ENCODE data around the gene LMBR1.
"Not testable (repeated sequence)": the region's sequence is repeated elsewhere in the genome, so short reads cannot be mapped to it uniquely, and the experiment has no call there.

Gene LMBR1

GRCh38 chr7:156903232-156903909, 10.4 kb upstream of the LMBR1 start:
- no peak overlapping the region for H2AK5ac ChIP-seq (ENCODE audit: low read depth, low read length)
- no peak overlapping the region for H2BK120ac ChIP-seq (ENCODE audit: low read depth, low read length)
- H3K27me3 ChIP-seq (ENCODE audit: control insufficient read depth in 3 of 3, insufficient read depth in 3 of 3, low read depth in 1 of 3, low read length in 3 of 3): no peaks in the 10 kb centered on the region
- no peak overlapping the region for H3K4me3 ChIP-seq (ENCODE audit: low read length in 2 of 2)
- no peak overlapping the region for H2BK12ac ChIP-seq (ENCODE audit: low read length)
- H2BK5ac ChIP-seq (ENCODE audit: low read length): no peak overlapping the region
- WGBS, 2 donors (ENCODE audit: extremely low coverage in 2 of 2, insufficient read length in 2 of 2, insufficient replicate concordance in 1 of 2): no CpG with 5 or more reads among the region's 10 CpGs
- H2AFZ ChIP-seq (ENCODE audit: low read length): no peak overlapping the region
- no peak overlapping the region for H4K8ac ChIP-seq (ENCODE audit: low read depth, low read length)
- H2BK15ac ChIP-seq (ENCODE audit: low read length): no peak overlapping the region
- H3K79me1 ChIP-seq (ENCODE audit: low read depth, low read length): no peaks in the 10 kb centered on the region
- no peak overlapping the region for H4K91ac ChIP-seq (ENCODE audit: low read depth, low read length, poor library complexity)
- H3K14ac ChIP-seq (ENCODE audit: low read length): no peak overlapping the region
- H3K36me3 ChIP-seq (replicated peaks in 1 of 2; ENCODE audit: control insufficient read depth in 2 of 2, insufficient read depth in 2 of 2, low read length in 2 of 2): no peaks in the 10 kb centered on the region
- no peaks in the 10 kb centered on the region for H3K4me1 ChIP-seq (ENCODE audit: control insufficient read depth in 2 of 2, insufficient read depth in 1 of 2, low read depth in 1 of 2, low read length in 2 of 2)
- H3K23ac ChIP-seq (ENCODE audit: low read depth, low read length, poor library complexity): no peak overlapping the region
- no peaks in the 10 kb centered on the region for H3K9me3 ChIP-seq (replicated peaks in 1 of 2; ENCODE audit: control insufficient read depth in 2 of 2, insufficient read depth in 1 of 2, low read depth in 1 of 2, low read length in 2 of 2)
- DNase-seq (ENCODE audit: low spot score): no peak
- H3K9ac ChIP-seq (ENCODE audit: low read depth, low read length, poor library complexity): no peak overlapping the region
- no peak overlapping the region for H3K4me2 ChIP-seq (ENCODE audit: insufficient read depth, low read length, poor library complexity, severe bottlenecking)
- no peak overlapping the region for H3K18ac ChIP-seq (ENCODE audit: low read length)
- no peak overlapping the region for H3K4ac ChIP-seq (ENCODE audit: low read length)
- H3K27ac ChIP-seq (replicated peaks; ENCODE audit: low read length): no peak overlapping the region

GRCh38 chr7:156900093-156900492, 7.1 kb upstream of the LMBR1 start:
- not testable (repeated sequence) for H3K4ac ChIP-seq (ENCODE audit: low read length); H2BK120ac ChIP-seq (ENCODE audit: low read depth, low read length); H2AFZ ChIP-seq (ENCODE audit: low read length); H4K91ac ChIP-seq (ENCODE audit: low read depth, low read length, poor library complexity); DNase-seq (ENCODE audit: low spot score); H2BK15ac ChIP-seq (ENCODE audit: low read length); H2AK5ac ChIP-seq (ENCODE audit: low read depth, low read length); H3K36me3 ChIP-seq (replicated peaks in 1 of 2; ENCODE audit: control insufficient read depth in 2 of 2, insufficient read depth in 2 of 2, low read length in 2 of 2); H3K23ac ChIP-seq (ENCODE audit: low read depth, low read length, poor library complexity); H3K4me2 ChIP-seq (ENCODE audit: insufficient read depth, low read length, poor library complexity, severe bottlenecking); H3K14ac ChIP-seq (ENCODE audit: low read length); H2BK12ac ChIP-seq (ENCODE audit: low read length); H4K8ac ChIP-seq (ENCODE audit: low read depth, low read length); H3K4me3 ChIP-seq (ENCODE audit: low read length in 2 of 2); H3K9ac ChIP-seq (ENCODE audit: low read depth, low read length, poor library complexity); H3K27me3 ChIP-seq (ENCODE audit: control insufficient read depth in 3 of 3, insufficient read depth in 3 of 3, low read depth in 1 of 3, low read length in 3 of 3); H2BK5ac ChIP-seq (ENCODE audit: low read length); H3K9me3 ChIP-seq (replicated peaks in 1 of 2; ENCODE audit: control insufficient read depth in 2 of 2, insufficient read depth in 1 of 2, low read depth in 1 of 2, low read length in 2 of 2); H3K79me1 ChIP-seq (ENCODE audit: low read depth, low read length); H3K18ac ChIP-seq (ENCODE audit: low read length); H3K27ac ChIP-seq (replicated peaks; ENCODE audit: low read length); H3K4me1 ChIP-seq (ENCODE audit: control insufficient read depth in 2 of 2, insufficient read depth in 1 of 2, low read depth in 1 of 2, low read length in 2 of 2)
- no CpG with 5 or more reads among the region's 9 CpGs for WGBS, 2 donors (ENCODE audit: extremely low coverage in 2 of 2, insufficient read length in 2 of 2, insufficient replicate concordance in 1 of 2)

- DNase-seq (ENCODE audit: low spot score): no peak
- Histone ChIP-seq H3K36me3 (replicated peaks in 1 of 2; ENCODE audit: control insufficient read depth in 2 of 2, insufficient read depth in 2 of 2, low read length in 2 of 2) (no peaks in the 10 kb centered on the region), H3K4ac (ENCODE audit: low read length) (no peak overlapping the region), H3K9me3 (replicated peaks in 1 of 2; ENCODE audit: control insufficient read depth in 2 of 2, insufficient read depth in 1 of 2, low read depth in 1 of 2, low read length in 2 of 2) (no peaks in the 10 kb centered on the region), H3K14ac (ENCODE audit: low read length) (no peak overlapping the region), H3K4me1 (ENCODE audit: control insufficient read depth in 2 of 2, insufficient read depth in 1 of 2, low read depth in 1 of 2, low read length in 2 of 2) (no peaks in the 10 kb centered on the region), H3K9ac (ENCODE audit: low read depth, low read length, poor library complexity) (no peak overlapping the region), H2BK15ac (ENCODE audit: low read length) (no peak overlapping the region), H3K18ac (ENCODE audit: low read length) (no peak overlapping the region), H2AFZ (ENCODE audit: low read length) (no peak overlapping the region), H2AK5ac (ENCODE audit: low read depth, low read length) (no peak overlapping the region), H4K91ac (ENCODE audit: low read depth, low read length, poor library complexity) (no peak overlapping the region), H3K4me3 (ENCODE audit: low read length in 2 of 2) (no peak overlapping the region), H2BK120ac (ENCODE audit: low read depth, low read length) (no peak overlapping the region), H3K4me2 (ENCODE audit: insufficient read depth, low read length, poor library complexity, severe bottlenecking) (no peak overlapping the region), H3K23ac (ENCODE audit: low read depth, low read length, poor library complexity) (no peak overlapping the region), H3K79me1 (ENCODE audit: low read depth, low read length) (no peaks in the 10 kb centered on the region), H4K8ac (ENCODE audit: low read depth, low read length) (no peak overlapping the region), H2BK5ac (ENCODE audit: low read length) (no peak overlapping the region), H2BK12ac (ENCODE audit: low read length) (no peak overlapping the region), H3K27me3 (ENCODE audit: control insufficient read depth in 3 of 3, insufficient read depth in 3 of 3, low read depth in 1 of 3, low read length in 3 of 3) (no peaks in the 10 kb centered on the region), H3K27ac (replicated peaks; ENCODE audit: low read length) (no peak overlapping the region)
- WGBS, 2 donors (ENCODE audit: extremely low coverage in 2 of 2, insufficient read length in 2 of 2, insufficient replicate concordance in 1 of 2): no CpG with 5 or more reads among the region's 1 CpG
Measured at GRCh38 chr7:156898938-156899337, 6.0 kb upstream of the LMBR1 start.

GRCh38 chr7:156897673-156898072, 4.7 kb upstream of the LMBR1 start:
- no CpG with 5 or more reads among the region's 8 CpGs for WGBS, 2 donors (ENCODE audit: extremely low coverage in 2 of 2, insufficient read length in 2 of 2, insufficient replicate concordance in 1 of 2)
- no peak overlapping the region for H2BK12ac ChIP-seq (ENCODE audit: low read length)
- H3K4me2 ChIP-seq (ENCODE audit: insufficient read depth, low read length, poor library complexity, severe bottlenecking): no peak overlapping the region
- H3K18ac ChIP-seq (ENCODE audit: low read length): no peak overlapping the region
- H3K23ac ChIP-seq (ENCODE audit: low read depth, low read length, poor library complexity): no peak overlapping the region
- no peaks in the 10 kb centered on the region for H3K36me3 ChIP-seq (replicated peaks in 1 of 2; ENCODE audit: control insufficient read depth in 2 of 2, insufficient read depth in 2 of 2, low read length in 2 of 2)
- no peak overlapping the region for H2AK5ac ChIP-seq (ENCODE audit: low read depth, low read length)
- no peak overlapping the region for H2AFZ ChIP-seq (ENCODE audit: low read length)
- no peak overlapping the region for H3K14ac ChIP-seq (ENCODE audit: low read length)
- H3K4ac ChIP-seq (ENCODE audit: low read length): no peak overlapping the region
- H2BK120ac ChIP-seq (ENCODE audit: low read depth, low read length): peak overlapping the region; percentile 72
- no peak overlapping the region for H4K91ac ChIP-seq (ENCODE audit: low read depth, low read length, poor library complexity)
- no peaks in the 10 kb centered on the region for H3K27me3 ChIP-seq (ENCODE audit: control insufficient read depth in 3 of 3, insufficient read depth in 3 of 3, low read depth in 1 of 3, low read length in 3 of 3)
- no peak overlapping the region for H4K8ac ChIP-seq (ENCODE audit: low read depth, low read length)
- H3K9ac ChIP-seq (ENCODE audit: low read depth, low read length, poor library complexity): no peak overlapping the region
- no peaks in the 10 kb centered on the region for H3K9me3 ChIP-seq (replicated peaks in 1 of 2; ENCODE audit: control insufficient read depth in 2 of 2, insufficient read depth in 1 of 2, low read depth in 1 of 2, low read length in 2 of 2)
- H3K4me1 ChIP-seq (ENCODE audit: control insufficient read depth in 2 of 2, insufficient read depth in 1 of 2, low read depth in 1 of 2, low read length in 2 of 2): no peaks in the 10 kb centered on the region
- H2BK5ac ChIP-seq (ENCODE audit: low read length): no peak overlapping the region
- no peaks in the 10 kb centered on the region for H3K79me1 ChIP-seq (ENCODE audit: low read depth, low read length)
- no peak for DNase-seq (ENCODE audit: low spot score)
- no peak overlapping the region for H3K27ac ChIP-seq (replicated peaks; ENCODE audit: low read length)
- peak overlapping the region in 1 of 2 donors; percentile 22 for H3K4me3 ChIP-seq (ENCODE audit: low read length in 2 of 2)
- no peak overlapping the region for H2BK15ac ChIP-seq (ENCODE audit: low read length)

Data from neuronal stem cell (in vitro differentiated cells).